ENCODE measurements around the gene CLDN6.

CLDN6 gene

GRCh38 chr16:3013998-3014690, 3.8 kb downstream of the CLDN6 start (continued):
- TF ChIP-seq CSRNP3 (CRISPR knock-in tag; IDR thresholded peaks at IDR 0.05), result no peak

- TF ChIP-seq ZFP30 (CRISPR knock-in tag; IDR thresholded peaks at IDR 0.05) (no peak), GLIS3 (CRISPR knock-in tag; IDR thresholded peaks at IDR 0.05) (no peak), POU6F1 (CRISPR knock-in tag; IDR thresholded peaks at IDR 0.05; ENCODE audit: borderline replicate concordance, low read depth) (no peak), CREB5 (CRISPR knock-in tag; IDR thresholded peaks at IDR 0.05; ENCODE audit: low read depth) (no peak), OSR1 (CRISPR knock-in tag; IDR thresholded peaks at IDR 0.05) (no peak), ARNTL (CRISPR knock-in tag; IDR thresholded peaks at IDR 0.05; ENCODE audit: borderline replicate concordance, low read depth) (no peak), ZNF70 (CRISPR knock-in tag; IDR thresholded peaks at IDR 0.05) (no peak), ZFP3 (CRISPR knock-in tag; IDR thresholded peaks at IDR 0.05) (no peak)
- ATAC-seq, result no peak; the same call in 2 of the 3 replicates
Measured at GRCh38 chr16:3013491-3013951, 4.5 kb downstream of the CLDN6 start.

- TF ChIP-seq TOX (CRISPR knock-in tag; IDR thresholded peaks at IDR 0.05; ENCODE audit: borderline replicate concordance), result no peak
- no peak for TF ChIP-seq CSDC2 (CRISPR knock-in tag; IDR thresholded peaks at IDR 0.05)
- TF ChIP-seq ZFP3 (CRISPR knock-in tag; IDR thresholded peaks at IDR 0.05), result no peak
- TF ChIP-seq OSR1 (CRISPR knock-in tag; IDR thresholded peaks at IDR 0.05), result no peak
- TF ChIP-seq ZNF70 (CRISPR knock-in tag; IDR thresholded peaks at IDR 0.05), result no peak
- TF ChIP-seq ESRRG (CRISPR knock-in tag; IDR thresholded peaks at IDR 0.05), result no peak
- no peak for TF ChIP-seq CREB5 (CRISPR knock-in tag; IDR thresholded peaks at IDR 0.05; ENCODE audit: low read depth)
- no peak for TF ChIP-seq TSHZ2 (CRISPR knock-in tag; IDR thresholded peaks at IDR 0.05)
- no peak for TF ChIP-seq PATZ1 (CRISPR knock-in tag; IDR thresholded peaks at IDR 0.05; ENCODE audit: borderline replicate concordance)
- no peak for TF ChIP-seq BACH2 (CRISPR knock-in tag; IDR thresholded peaks at IDR 0.05; ENCODE audit: borderline replicate concordance)
- no peak for TF ChIP-seq RARB (CRISPR knock-in tag; IDR thresholded peaks at IDR 0.05)
- no peak for TF ChIP-seq SNAI2 (CRISPR knock-in tag; IDR thresholded peaks at IDR 0.05)
- no peak for TF ChIP-seq CSRNP3 (CRISPR knock-in tag; IDR thresholded peaks at IDR 0.05)
- no peak for TF ChIP-seq GLIS3 (CRISPR knock-in tag; IDR thresholded peaks at IDR 0.05)
- TF ChIP-seq ISL1 (CRISPR knock-in tag; IDR thresholded peaks at IDR 0.05), result no peak
- no peak for TF ChIP-seq ZNF565 (CRISPR knock-in tag; conservative IDR thresholded peaks at IDR 0.05; ENCODE audit: low read depth)
- TF ChIP-seq POU6F1 (CRISPR knock-in tag; IDR thresholded peaks at IDR 0.05; ENCODE audit: borderline replicate concordance, low read depth), result no peak
- no peak for TF ChIP-seq ZFP30 (CRISPR knock-in tag; IDR thresholded peaks at IDR 0.05)
- peak; percentile 8; the same call in 1 of the 3 replicates for ATAC-seq
Measured at GRCh38 chr16:3012828-3013420, 5.1 kb downstream of the CLDN6 start, which contains the start of gene CLDN9. Gene CLDN9 (plus strand): TSS chr16:3012923. CDS start chr16:3013363, 440 bp downstream.
